Hepatocyte (in vitro differentiated cells): ENCODE results near the gene PHF10. TPM values are rescaled to one million over a fixed set of nuclear protein-coding genes. Genes with fewer than 3 reads are reported as not detected.
"Not testable (repeated sequence)": the region's sequence is repeated elsewhere in the genome, so short reads cannot be mapped to it uniquely, and the experiment has no call there.

Experiments used
- DNase-seq: peaks from one replicate; pipeline ENCODE4 v3.0.0-alpha.2; 2016; ENCODE audit warnings: low spot score
- H2AFZ ChIP-seq: fragments of 200-600 bp; sonication (generic); 2 replicates; pipeline ENCODE4 v1.6.0; 2016; ENCODE audit warnings: antibody characterized with exemption, mild to moderate bottlenecking
- H3K27ac ChIP-seq: fragments of 200-600 bp; sonication (generic); 2 replicates; pipeline ENCODE4 v1.5.1; 2016; ENCODE audit warnings: mild to moderate bottlenecking
- H3K27me3 ChIP-seq: fragments of 200-600 bp; sonication (generic); 2 replicates; pipeline ENCODE4 v1.6.1; 2016
- H3K36me3 ChIP-seq: fragments of 200-600 bp; sonication (generic); replicated peaks from 2 replicates; pipeline ENCODE4 v1.5.1; 2016; ENCODE audit warnings: low read depth; ENCODE audit not compliant: insufficient read depth
- H3K4me1 ChIP-seq: fragments of 200-600 bp; sonication (generic); 2 replicates; pipeline ENCODE4 v1.5.1; 2016; ENCODE audit warnings: mild to moderate bottlenecking, moderate library complexity; ENCODE audit not compliant: insufficient read depth
- H3K4me2 ChIP-seq: fragments of 200-600 bp; sonication (generic); 2 replicates; pipeline ENCODE4 v1.6.0; 2016
- H3K4me3 ChIP-seq: fragments of 200-600 bp; sonication (generic); 2 replicates; pipeline ENCODE4 v1.5.1; 2016; ENCODE audit warnings: mild to moderate bottlenecking
- H3K79me2 ChIP-seq: fragments of 200-600 bp; sonication (generic); 2 replicates; pipeline ENCODE4 v1.6.0; 2017; ENCODE audit warnings: mild to moderate bottlenecking
- H3K9me2 ChIP-seq: fragments of 200-600 bp; sonication (generic); replicated peaks from 2 replicates; pipeline ENCODE4 v1.6.0; 2017; ENCODE audit warnings: mild to moderate bottlenecking; ENCODE audit not compliant: insufficient read depth
- H3K9me3 ChIP-seq: fragments of 200-600 bp; sonication (generic); 2 replicates; pipeline ENCODE4 v1.5.1; 2016; ENCODE audit warnings: low read depth, mild to moderate bottlenecking
- H4K20me1 ChIP-seq: fragments of 200-600 bp; sonication (generic); 2 replicates; pipeline ENCODE4 v1.6.0; 2016; ENCODE audit warnings: mild to moderate bottlenecking; ENCODE audit not compliant: insufficient read depth, poor library complexity, severe bottlenecking
- CTCF ChIP-seq: fragments of 200-600 bp; sonication (generic); IDR thresholded peaks from 2 replicates; pipeline ENCODE4 v1.5.1; 2016; ENCODE audit warnings: antibody characterized with exemption, mild to moderate bottlenecking; ENCODE audit not compliant: poor library complexity
- EZH2 ChIP-seq: fragments of 200-600 bp; sonication (generic); IDR thresholded peaks from 2 replicates; pipeline ENCODE4 v1.6.1; 2016; ENCODE audit warnings: antibody characterized with exemption, mild to moderate bottlenecking, borderline replicate concordance
- EZH2phosphoT487 ChIP-seq: fragments of 200-600 bp; sonication (generic); IDR thresholded peaks from one replicate; pipeline ENCODE4 v1.6.1; 2018; ENCODE audit warnings: antibody characterized with exemption, mild to moderate bottlenecking, low read depth, moderate library complexity; ENCODE audit not compliant: unreplicated experiment, severe bottlenecking
- WGBS: methylation state at CpG from one replicate; pipeline ENCODE4 v1.1.6; 2016; ENCODE audit warnings: low lambda C conversion rate; ENCODE audit errors: missing lambda C conversion rate; 5-methylcytosine and 5-hydroxymethylcytosine counted together
- polyA plus RNA-seq: library from polyadenylated mRNA; unstranded; fragments of >200 nt; fragmentation: Nextera tagmentation; extraction: Ambion mirVana; gene quantifications from 2 replicates; pipeline ENCODE4 v1.2.1, GENCODE V29; 2016
- total RNA-seq: library from RNA; depleted of rRNA; stranded (reverse); fragments of >200 nt; gene quantifications from 2 replicates; pipeline ENCODE4 v1.2.3, GENCODE V29; 2014

PHF10 gene
- total RNA-seq (41.8 and 44.9 TPM in 2 replicates), polyA plus RNA-seq (30.1 and 32.9 TPM in 2 replicates)

GRCh38 chr6:169724494-169725124 lies at the start of gene PHF10:
PHF10 (minus strand) TSS chr6:169724500; CDS start chr6:169723931, 569 bp downstream.
- peak; percentile 88 for DNase-seq
- 2% methylated on average over 47 of the region's 89 CpGs for WGBS

GRCh38 chr6:169766921-169767736 lies 42.8 kb upstream of the PHF10 start:
- no peak overlapping the region for H2AFZ ChIP-seq
- WGBS: 97% methylated on average over 13 of the region's 13 CpGs
- H3K36me3 ChIP-seq: no peaks in the 10 kb centered on the region

More at GRCh38 chr6:169724494-169725124, at the start of gene PHF10:
- Histone ChIP-seq H3K27me3 (no peaks in the 10 kb centered on the region), H3K4me1 (peaks cover 15% of the 10 kb centered on the region), H3K27ac (peak within 1 kb of the TSS; percentile 100), H3K9me3 (no peaks in the 10 kb centered on the region), H3K79me2 (peaks cover 39% of the 10 kb centered on the region), H2AFZ (peak within 1 kb of the TSS; percentile 87), H3K4me3 (peak within 1 kb of the TSS; percentile 89), H4K20me1 (peaks cover 32% of the 10 kb centered on the region), H3K9me2 (no peaks in the 10 kb centered on the region), H3K36me3 (no peaks in the 10 kb centered on the region), H3K4me2 (peak within 1 kb of the TSS; percentile 93)
- TF ChIP-seq EZH2: no peak
- TF ChIP-seq EZH2phosphoT487: no peak
- no peak for TF ChIP-seq CTCF

GRCh38 chr6:169766232-169766631 lies 41.9 kb upstream of the PHF10 start:
- no peak for DNase-seq

More at GRCh38 chr6:169766921-169767736, 42.8 kb upstream of the PHF10 start:
- no peak overlapping the region for H3K4me2 ChIP-seq
- DNase-seq: no peak
- no peaks in the 10 kb centered on the region for H3K27me3 ChIP-seq
- H3K4me1 ChIP-seq: no peaks in the 10 kb centered on the region
- no peaks in the 10 kb centered on the region for H4K20me1 ChIP-seq
- H3K27ac ChIP-seq: no peak overlapping the region
- TF ChIP-seq EZH2 (no peak), CTCF (no peak), EZH2phosphoT487 (no peak)
- no peaks in the 10 kb centered on the region for H3K79me2 ChIP-seq
- no peaks in the 10 kb centered on the region for H3K9me2 ChIP-seq
- no peaks in the 10 kb centered on the region for H3K9me3 ChIP-seq
- no peak overlapping the region for H3K4me3 ChIP-seq

GRCh38 chr6:169765789-169766188 lies 41.5 kb upstream of the PHF10 start:
- 89% methylated on average over 10 of the region's 10 CpGs for WGBS
- not testable (repeated sequence) for H3K36me3 ChIP-seq, H3K4me1 ChIP-seq, H3K9me3 ChIP-seq, DNase-seq, H3K79me2 ChIP-seq, H3K4me3 ChIP-seq, H3K4me2 ChIP-seq, H3K27ac ChIP-seq, H3K27me3 ChIP-seq, H4K20me1 ChIP-seq, H3K9me2 ChIP-seq, H2AFZ ChIP-seq

More at GRCh38 chr6:169766232-169766631, 41.9 kb upstream of the PHF10 start:
- Histone ChIP-seq H3K9me3 (no peaks in the 10 kb centered on the region), H3K4me3 (no peak overlapping the region), H4K20me1 (no peaks in the 10 kb centered on the region), H2AFZ (no peak overlapping the region), H3K27ac (no peak overlapping the region), H3K79me2 (no peaks in the 10 kb centered on the region), H3K4me1 (no peaks in the 10 kb centered on the region), H3K36me3 (no peaks in the 10 kb centered on the region), H3K4me2 (no peak overlapping the region), H3K27me3 (no peaks in the 10 kb centered on the region), H3K9me2 (no peaks in the 10 kb centered on the region)
- TF ChIP-seq CTCF: no peak
- TF ChIP-seq EZH2phosphoT487: no peak
- no peak for TF ChIP-seq EZH2
- 79% methylated on average over 5 of the region's 5 CpGs for WGBS
